Natural killer cell (primary cell): ENCODE measurements around the gene MACROD2. TPM values are rescaled to one million over a fixed set of nuclear protein-coding genes. Genes with fewer than 3 reads are reported as not detected.

Experiments
- ATAC-seq, 3 donors: fragments of 150-1000 bp in 2 of 3; fragments of 200-7000 bp in 1 of 3; cut with Tn5 transposase; 1 replicate in 1 of 3; 2 replicates in 2 of 3; pipeline ENCODE4 v1.10.0; 2021; ENCODE audit warnings: mild to moderate bottlenecking in 2 of 3, moderate library complexity in 2 of 3
- DNase-seq, 2 donors: peaks; one replicate each; pipeline versions ENCODE4 v3.0.0 to v3.0.0-alpha.2; 2013 to 2021; ENCODE audit warnings: mixed read lengths in 1 of 2
- H3K27ac ChIP-seq: one replicate; pipeline ENCODE4 v1.5.1; 2013; ENCODE audit warnings: mild to moderate bottlenecking, low read length
- H3K27me3 ChIP-seq: one replicate; pipeline ENCODE4 v1.6.1; 2013; ENCODE audit warnings: low read length; ENCODE audit not compliant: control insufficient read depth, insufficient read depth
- H3K36me3 ChIP-seq: one replicate; pipeline ENCODE4 v1.6.1; 2013; ENCODE audit warnings: low read length; ENCODE audit not compliant: control insufficient read depth, insufficient read depth
- H3K4me1 ChIP-seq: one replicate; pipeline ENCODE4 v1.6.1; 2013; ENCODE audit warnings: low read length; ENCODE audit not compliant: control insufficient read depth, insufficient read depth
- H3K4me3 ChIP-seq: one replicate; pipeline ENCODE4 v1.5.1; 2013; ENCODE audit warnings: low read length
- H3K9me3 ChIP-seq: one replicate; pipeline ENCODE4 v1.6.1; 2013; ENCODE audit warnings: low read length; ENCODE audit not compliant: control insufficient read depth, insufficient read depth
- H3K27ac Mint-ChIP-seq, 2 donors: one replicate each; pipeline ENCODE4 v1.8.0; 2022; ENCODE audit warnings: mild to moderate bottlenecking in 2 of 2, mixed read lengths in 2 of 2, moderate library complexity in 1 of 2
- H3K27me3 Mint-ChIP-seq, 2 donors: one replicate each; pipeline ENCODE4 v1.8.0; 2022; ENCODE audit warnings: low read depth in 2 of 2, mixed read lengths in 2 of 2
- H3K36me3 Mint-ChIP-seq: one replicate; pipeline ENCODE4 v1.8.0; 2022; ENCODE audit warnings: mixed read lengths
- H3K4me1 Mint-ChIP-seq, 2 donors: one replicate each; pipeline ENCODE4 v1.8.0; 2022; ENCODE audit warnings: mixed read lengths in 2 of 2
- H3K4me3 Mint-ChIP-seq: one replicate; pipeline ENCODE4 v1.8.0; 2022; ENCODE audit warnings: mild to moderate bottlenecking, moderate library complexity, mixed read lengths
- H3K9me3 Mint-ChIP-seq, 2 donors: one replicate each; pipeline ENCODE4 v1.8.0; 2022; ENCODE audit warnings: mixed read lengths in 2 of 2
- WGBS: methylation state at CpG from one replicate; pipeline ENCODE4 v1.1.7; 2013; ENCODE audit warnings: missing lambda C conversion rate; ENCODE audit not compliant: insufficient coverage; 5-methylcytosine and 5-hydroxymethylcytosine counted together
- intact Hi-C: fragments of 100-400 bp; cut with micrococcal nuclease; formaldehyde crosslinking; loops from one replicate; pipeline ENCODE4 v1.14.2; 2022
- total RNA-seq, 4 donors: library from RNA; stranded (reverse); fragments of 120-200 nt in 1 of 4; gene quantifications; one replicate each; pipeline versions ENCODE4 v1.2.3 to v1.2.4, GENCODE V29; 2013 to 2022
- TF ChIP-seq, protein P1 (sequence below): fragments of 200-600 bp; IDR thresholded peaks from one replicate; pipeline ENCODE4 v1.8.0; 2022; ENCODE audit warnings: antibody characterized with exemption

Gene MACROD2
- total RNA-seq, 3 donors from 2014 or later (not counting 1 experiment from before 2014, with no cell fraction given): 0.19 to 0.88 TPM; not detected in 1

DNA sequence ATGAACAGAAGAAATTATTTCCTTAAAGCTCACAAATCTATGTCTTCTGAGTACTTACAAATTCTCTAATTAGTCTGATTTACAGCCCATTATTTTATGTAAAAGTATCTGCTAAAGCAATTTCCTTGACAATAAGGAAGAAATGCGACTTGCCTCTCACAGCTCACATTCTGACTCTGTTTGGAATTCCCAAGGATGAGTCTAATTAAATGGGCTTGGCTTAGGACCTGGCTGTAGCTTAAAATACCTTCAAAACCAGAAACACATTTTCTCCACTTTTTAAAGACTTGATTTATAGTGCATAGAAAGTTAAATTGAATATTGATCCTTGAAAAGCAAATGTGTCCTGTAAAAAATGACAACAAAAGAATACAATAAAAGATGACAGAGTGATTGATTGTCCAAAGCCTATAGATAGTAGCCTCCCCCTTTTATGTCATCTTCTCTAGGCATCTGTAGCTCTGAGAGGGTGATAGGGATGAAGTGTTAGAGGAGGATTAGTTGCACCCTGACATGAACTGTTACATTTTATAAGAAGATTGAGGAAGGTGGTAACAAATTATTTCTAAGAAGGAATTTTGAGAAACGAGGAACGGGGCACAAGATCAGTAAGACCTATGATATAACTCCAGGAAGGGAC lies 118.9 kb downstream of the MACROD2 start:
- Histone ChIP-seq H3K27me3 (no peaks in the 10 kb centered on the region), H3K27ac (no peak overlapping the region), H3K9me3 (no peaks in the 10 kb centered on the region), H3K4me1 (no peaks in the 10 kb centered on the region), H3K4me3 (no peak overlapping the region), H3K36me3 (no peaks in the 10 kb centered on the region)
- WGBS: 66% methylated on average over 3 of the region's 3 CpGs
- intact Hi-C loops: no loop called here
- TF ChIP-seq, protein P1, sequence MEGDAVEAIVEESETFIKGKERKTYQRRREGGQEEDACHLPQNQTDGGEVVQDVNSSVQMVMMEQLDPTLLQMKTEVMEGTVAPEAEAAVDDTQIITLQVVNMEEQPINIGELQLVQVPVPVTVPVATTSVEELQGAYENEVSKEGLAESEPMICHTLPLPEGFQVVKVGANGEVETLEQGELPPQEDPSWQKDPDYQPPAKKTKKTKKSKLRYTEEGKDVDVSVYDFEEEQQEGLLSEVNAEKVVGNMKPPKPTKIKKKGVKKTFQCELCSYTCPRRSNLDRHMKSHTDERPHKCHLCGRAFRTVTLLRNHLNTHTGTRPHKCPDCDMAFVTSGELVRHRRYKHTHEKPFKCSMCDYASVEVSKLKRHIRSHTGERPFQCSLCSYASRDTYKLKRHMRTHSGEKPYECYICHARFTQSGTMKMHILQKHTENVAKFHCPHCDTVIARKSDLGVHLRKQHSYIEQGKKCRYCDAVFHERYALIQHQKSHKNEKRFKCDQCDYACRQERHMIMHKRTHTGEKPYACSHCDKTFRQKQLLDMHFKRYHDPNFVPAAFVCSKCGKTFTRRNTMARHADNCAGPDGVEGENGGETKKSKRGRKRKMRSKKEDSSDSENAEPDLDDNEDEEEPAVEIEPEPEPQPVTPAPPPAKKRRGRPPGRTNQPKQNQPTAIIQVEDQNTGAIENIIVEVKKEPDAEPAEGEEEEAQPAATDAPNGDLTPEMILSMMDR: no peak
- peaks cover 13 to 16% of the 10 kb centered on the region in 2 donors for H3K9me3 Mint-ChIP-seq
- DNase-seq (no peak), ATAC-seq (no peak)
- H3K27ac Mint-ChIP-seq: no peak overlapping the region
- H3K4me3 Mint-ChIP-seq: no peak overlapping the region
- H3K36me3 Mint-ChIP-seq: no peaks in the 10 kb centered on the region
- H3K27me3 Mint-ChIP-seq: no peaks in the 10 kb centered on the region
- H3K4me1 Mint-ChIP-seq: no peaks in the 10 kb centered on the region

DNA sequence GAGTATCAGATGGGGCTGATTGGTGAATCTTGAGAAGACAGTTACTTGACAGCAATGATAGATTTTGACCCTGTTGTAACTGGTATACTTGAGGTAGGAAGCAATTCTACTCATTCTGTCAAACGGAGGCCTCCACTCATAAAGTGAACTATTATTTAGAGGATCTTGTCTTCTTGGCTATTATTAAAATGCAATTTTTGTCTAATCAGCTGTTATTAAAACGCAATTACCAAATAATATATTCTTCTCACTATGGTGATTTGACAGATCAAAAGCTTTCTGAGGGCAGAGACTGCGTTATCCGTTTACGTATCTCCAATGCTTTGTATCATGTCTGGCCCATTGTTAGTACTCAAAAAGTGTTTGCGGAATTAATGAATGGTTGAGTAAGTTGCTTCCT lies 120.7 kb downstream of the MACROD2 start:
- intact Hi-C loops: no loop called here
- no peak overlapping the region for H3K27ac ChIP-seq
- H3K4me1 ChIP-seq: no peaks in the 10 kb centered on the region
- peaks cover 12 to 14% of the 10 kb centered on the region in 2 donors for H3K9me3 Mint-ChIP-seq
- ATAC-seq (no peak), DNase-seq (no peak)
- no peaks in the 10 kb centered on the region for H3K36me3 ChIP-seq
- no peak overlapping the region for H3K27ac Mint-ChIP-seq
- 96% methylated on average over 5 of the region's 6 CpGs for WGBS
- H3K4me3 ChIP-seq: no peak overlapping the region
- no peak overlapping the region for H3K4me3 Mint-ChIP-seq
- TF ChIP-seq, protein P1: no peak
- no peaks in the 10 kb centered on the region for H3K36me3 Mint-ChIP-seq
- no peaks in the 10 kb centered on the region for H3K27me3 ChIP-seq
- no peaks in the 10 kb centered on the region for H3K9me3 ChIP-seq
- no peaks in the 10 kb centered on the region for H3K4me1 Mint-ChIP-seq
- no peaks in the 10 kb centered on the region for H3K27me3 Mint-ChIP-seq

DNA sequence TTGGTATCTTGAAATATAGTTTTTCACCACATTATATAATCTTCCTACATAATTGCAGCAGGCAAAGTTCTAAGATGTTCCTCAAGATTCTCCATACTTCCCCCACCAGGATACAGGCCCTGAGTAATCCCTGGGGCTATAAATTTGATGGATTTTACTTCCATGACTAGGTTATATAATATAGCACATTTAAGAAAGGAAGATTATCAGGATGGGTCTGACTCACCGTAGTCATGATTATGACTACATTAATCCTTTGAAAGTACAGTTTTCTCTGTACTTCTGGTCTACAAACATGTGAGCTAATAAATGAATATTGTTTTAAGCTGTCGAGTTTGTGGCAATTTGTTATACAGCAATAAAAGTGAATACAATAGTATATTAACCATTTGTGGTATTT lies 122.5 kb downstream of the MACROD2 start:
- Mint-ChIP-seq H3K4me1 (no peaks in the 10 kb centered on the region), H3K36me3 (no peaks in the 10 kb centered on the region), H3K4me3 (no peak overlapping the region), H3K27me3 (no peaks in the 10 kb centered on the region), H3K9me3 (peaks cover 6 to 9% of the 10 kb centered on the region in 2 donors), H3K27ac (no peak overlapping the region)
- H3K36me3 ChIP-seq: no peaks in the 10 kb centered on the region
- no peaks in the 10 kb centered on the region for H3K27me3 ChIP-seq
- DNase-seq: no peak
- no peaks in the 10 kb centered on the region for H3K4me1 ChIP-seq
- no peaks in the 10 kb centered on the region for H3K9me3 ChIP-seq
- no peak overlapping the region for H3K27ac ChIP-seq
- intact Hi-C loops: no loop called here
- TF ChIP-seq, protein P1: no peak
- no peak overlapping the region for H3K4me3 ChIP-seq
- WGBS: 100% methylated on average over 1 of the region's 2 CpGs
- ATAC-seq: no peak

DNA sequence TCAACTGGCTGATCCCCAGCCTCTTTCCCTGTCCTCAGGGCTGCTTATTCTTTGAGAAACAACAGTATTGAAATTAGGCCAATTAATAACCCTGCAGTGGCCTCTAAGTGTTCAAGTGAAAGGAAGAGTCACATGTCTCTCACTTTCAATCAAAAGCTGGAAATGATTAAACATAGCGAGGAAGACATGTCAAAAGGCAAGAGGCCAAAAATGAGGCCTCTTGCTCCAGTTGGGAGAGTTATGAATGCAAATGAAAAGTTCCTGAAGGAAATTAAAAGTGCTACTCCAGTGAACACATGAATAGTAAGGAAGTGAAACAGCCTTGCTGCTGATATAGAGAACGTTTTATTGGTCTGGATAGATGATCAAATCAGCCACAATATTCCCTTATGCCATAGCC lies 131.5 kb downstream of the MACROD2 start:
- TF ChIP-seq, protein P1: no peak
- DNase-seq (no peak), ATAC-seq (no peak)
- Histone ChIP-seq H3K27ac (no peak overlapping the region), H3K4me3 (no peak overlapping the region), H3K36me3 (no peaks in the 10 kb centered on the region), H3K9me3 (no peaks in the 10 kb centered on the region), H3K27me3 (no peaks in the 10 kb centered on the region), H3K4me1 (no peaks in the 10 kb centered on the region)
- Mint-ChIP-seq H3K27ac (no peak overlapping the region), H3K9me3 (peaks cover 10% of the 10 kb centered on the region in 2 donors), H3K36me3 (no peaks in the 10 kb centered on the region), H3K4me3 (no peak overlapping the region), H3K4me1 (no peaks in the 10 kb centered on the region), H3K27me3 (no peaks in the 10 kb centered on the region)
- WGBS: 100% methylated on average over 1 of the region's 2 CpGs
- intact Hi-C loops: no loop called here
